Endodermal cell (in vitro differentiated cells): ENCODE data around the gene TMEM121B. TPM values are rescaled to one million over a fixed set of nuclear protein-coding genes. Genes with fewer than 3 reads are reported as not detected.

Experiments used
- DNase-seq: peaks from one replicate; pipeline ENCODE4 v3.0.0-alpha.2; 2017
- H3K27ac ChIP-seq: 2 replicates; pipeline ENCODE4 v1.5.1; 2013; ENCODE audit warnings: mild to moderate bottlenecking, low read depth, low read length, moderate library complexity
- H3K27me3 ChIP-seq: 2 replicates; pipeline ENCODE4 v1.6.1; 2013; ENCODE audit warnings: mild to moderate bottlenecking, low read length, moderate library complexity; ENCODE audit not compliant: insufficient read depth, control insufficient read depth, poor library complexity, severe bottlenecking
- H3K36me3 ChIP-seq: 2 replicates; pipeline ENCODE4 v1.7.0; 2013; ENCODE audit warnings: mild to moderate bottlenecking, low read length, moderate library complexity; ENCODE audit not compliant: control insufficient read depth, insufficient read depth
- H3K4me1 ChIP-seq: one replicate; pipeline ENCODE4 v1.7.0; 2013; ENCODE audit warnings: low read length; ENCODE audit not compliant: control insufficient read depth, insufficient read depth
- H3K4me3 ChIP-seq: 2 replicates; pipeline ENCODE4 v1.5.1; 2013; ENCODE audit warnings: mild to moderate bottlenecking, low read length, moderate library complexity
- H3K9ac ChIP-seq: 2 replicates; pipeline ENCODE4 v1.6.1; 2013; ENCODE audit warnings: mild to moderate bottlenecking, low read length, moderate library complexity; ENCODE audit not compliant: poor library complexity, severe bottlenecking; ENCODE audit errors: extremely low read depth
- H3K9me3 ChIP-seq: 2 replicates; pipeline ENCODE4 v1.6.1; 2013; ENCODE audit warnings: mild to moderate bottlenecking, low read length, moderate library complexity; ENCODE audit not compliant: control insufficient read depth
- H3K27ac Mint-ChIP-seq: 2 replicates; pipeline ENCODE4 v1.8.0; 2020; ENCODE audit warnings: mixed read lengths
- H3K27me3 Mint-ChIP-seq: 2 replicates; pipeline ENCODE4 v1.8.0; 2021; ENCODE audit warnings: mild to moderate bottlenecking, mixed read lengths; ENCODE audit not compliant: insufficient read depth
- H3K36me3 Mint-ChIP-seq: 2 replicates; pipeline ENCODE4 v1.8.0; 2020; ENCODE audit warnings: low read depth, mixed read lengths
- H3K4me1 Mint-ChIP-seq: 2 replicates; pipeline ENCODE4 v1.8.0; 2020; ENCODE audit warnings: mixed read lengths
- H3K4me3 Mint-ChIP-seq: 2 replicates; pipeline ENCODE4 v1.8.0; 2020; ENCODE audit warnings: mild to moderate bottlenecking, moderate library complexity, mixed read lengths
- H3K9me3 Mint-ChIP-seq: 2 replicates; pipeline ENCODE4 v1.8.0; 2020; ENCODE audit warnings: mild to moderate bottlenecking, mixed read lengths
- WGBS, 2 experiments: methylation state at CpG; one replicate each; pipeline versions ENCODE4 v1.1.5 to v1.1.7; 2013; ENCODE audit warnings: missing lambda C conversion rate in 2 of 2, mixed read lengths in 1 of 2; ENCODE audit not compliant: insufficient coverage in 1 of 2, insufficient read length in 1 of 2; 5-methylcytosine and 5-hydroxymethylcytosine counted together
- total RNA-seq, 2 donors: library from RNA; stranded (reverse); fragmentation: NEBNext Ultra II Directional in 1 of 2; extraction: Animal tissue kit (Norgen Biotek cat#: 25700) in 1 of 2; gene quantifications; 2 replicates in 1 of 2; 3 replicates in 1 of 2; pipeline ENCODE4 v1.2.1, GENCODE V29; 2021
- TF ChIP-seq, protein P1 (sequence below): fragments of 200-600 bp; sonication (generic); conservative IDR thresholded peaks from 2 replicates; pipeline ENCODE4 v1.5.0; 2021; ENCODE audit warnings: antibody characterized with exemption, mild to moderate bottlenecking

The TMEM121B gene
- total RNA-seq, 2 donors from 2014 or later = 8.9 to 10.9 TPM

DNA sequence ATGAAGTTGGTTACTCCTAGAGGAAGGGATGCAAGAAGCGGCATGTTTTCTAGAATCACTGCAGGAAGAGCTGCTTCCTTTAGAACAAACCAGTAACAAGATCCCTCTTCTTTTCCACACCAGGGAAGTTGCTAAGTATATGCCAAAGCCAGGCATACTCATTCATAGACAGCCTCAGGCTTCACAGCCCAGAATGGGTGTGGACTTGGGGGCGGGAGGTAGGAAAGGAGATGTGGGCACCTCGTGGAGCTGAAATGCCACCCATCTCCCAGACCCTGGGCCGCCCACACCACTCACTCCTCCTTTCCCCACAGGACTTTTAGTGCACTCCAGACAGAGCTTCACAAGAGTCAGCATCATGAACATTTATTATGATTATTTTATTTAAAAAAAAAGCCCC lies 16.0 kb upstream of the TMEM121B start:
- H3K9ac ChIP-seq = no peak overlapping the region
- TF ChIP-seq, protein P1, sequence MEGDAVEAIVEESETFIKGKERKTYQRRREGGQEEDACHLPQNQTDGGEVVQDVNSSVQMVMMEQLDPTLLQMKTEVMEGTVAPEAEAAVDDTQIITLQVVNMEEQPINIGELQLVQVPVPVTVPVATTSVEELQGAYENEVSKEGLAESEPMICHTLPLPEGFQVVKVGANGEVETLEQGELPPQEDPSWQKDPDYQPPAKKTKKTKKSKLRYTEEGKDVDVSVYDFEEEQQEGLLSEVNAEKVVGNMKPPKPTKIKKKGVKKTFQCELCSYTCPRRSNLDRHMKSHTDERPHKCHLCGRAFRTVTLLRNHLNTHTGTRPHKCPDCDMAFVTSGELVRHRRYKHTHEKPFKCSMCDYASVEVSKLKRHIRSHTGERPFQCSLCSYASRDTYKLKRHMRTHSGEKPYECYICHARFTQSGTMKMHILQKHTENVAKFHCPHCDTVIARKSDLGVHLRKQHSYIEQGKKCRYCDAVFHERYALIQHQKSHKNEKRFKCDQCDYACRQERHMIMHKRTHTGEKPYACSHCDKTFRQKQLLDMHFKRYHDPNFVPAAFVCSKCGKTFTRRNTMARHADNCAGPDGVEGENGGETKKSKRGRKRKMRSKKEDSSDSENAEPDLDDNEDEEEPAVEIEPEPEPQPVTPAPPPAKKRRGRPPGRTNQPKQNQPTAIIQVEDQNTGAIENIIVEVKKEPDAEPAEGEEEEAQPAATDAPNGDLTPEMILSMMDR = no peak
- no peak overlapping the region for H3K27ac ChIP-seq
- peaks cover 20% of the 10 kb centered on the region for H3K36me3 ChIP-seq
- 86 to 100% methylated on average over 1 to 4 of the region's 4 CpGs for WGBS, 2 experiments
- no peaks in the 10 kb centered on the region for H3K9me3 ChIP-seq
- Mint-ChIP-seq H3K27ac (no peak overlapping the region), H3K27me3 (no peaks in the 10 kb centered on the region), H3K4me1 (no peaks in the 10 kb centered on the region), H3K4me3 (no peak overlapping the region), H3K9me3 (no peaks in the 10 kb centered on the region), H3K36me3 (peaks cover 34% of the 10 kb centered on the region)
- DNase-seq = no peak
- no peaks in the 10 kb centered on the region for H3K27me3 ChIP-seq
- no peaks in the 10 kb centered on the region for H3K4me1 ChIP-seq
- H3K4me3 ChIP-seq = no peak overlapping the region

GRCh38 chr22:17135153-17135760 lies 14.1 kb upstream of the TMEM121B start:
- DNase-seq = no peak
- Mint-ChIP-seq H3K36me3 (peaks cover 21% of the 10 kb centered on the region), H3K4me1 (no peaks in the 10 kb centered on the region), H3K27ac (no peak overlapping the region), H3K9me3 (no peaks in the 10 kb centered on the region), H3K27me3 (no peaks in the 10 kb centered on the region), H3K4me3 (no peak overlapping the region)
- no peak overlapping the region for H3K9ac ChIP-seq
- no peaks in the 10 kb centered on the region for H3K27me3 ChIP-seq
- TF ChIP-seq, protein P1 = no peak
- H3K4me3 ChIP-seq = no peak overlapping the region
- no peaks in the 10 kb centered on the region for H3K9me3 ChIP-seq
- H3K4me1 ChIP-seq = no peaks in the 10 kb centered on the region
- 90 to 97% methylated on average over 8 to 15 of the region's 15 CpGs for WGBS, 2 experiments
- H3K27ac ChIP-seq = no peak overlapping the region
- peaks cover 8% of the 10 kb centered on the region for H3K36me3 ChIP-seq

GRCh38 chr22:17133137-17133536 lies 12.0 kb upstream of the TMEM121B start:
- Mint-ChIP-seq H3K27ac (no peak overlapping the region), H3K36me3 (peaks cover 15% of the 10 kb centered on the region), H3K9me3 (no peaks in the 10 kb centered on the region), H3K27me3 (no peaks in the 10 kb centered on the region), H3K4me1 (no peaks in the 10 kb centered on the region), H3K4me3 (no peak overlapping the region)
- TF ChIP-seq, protein P1 = no peak
- H3K4me3 ChIP-seq = no peak overlapping the region
- no peak for DNase-seq
- H3K36me3 ChIP-seq = peaks cover 3% of the 10 kb centered on the region
- no peak overlapping the region for H3K9ac ChIP-seq
- no peak overlapping the region for H3K27ac ChIP-seq
- H3K27me3 ChIP-seq = no peaks in the 10 kb centered on the region
- 93 to 94% methylated on average over 6 to 7 of the region's 7 CpGs for WGBS, 2 experiments
- H3K9me3 ChIP-seq = no peaks in the 10 kb centered on the region
- H3K4me1 ChIP-seq = no peaks in the 10 kb centered on the region
